DND-41 (cell line): ENCODE results near the gene SULF2.

Experiments
- ATAC-seq: fragments of 200-7000 bp; cut with Tn5 transposase; 3 replicates; pipeline ENCODE4 v1.9.1; 2021; ENCODE audit warnings: low read depth; ENCODE audit not compliant: insufficient read depth
- DNase-seq: peaks from one replicate; pipeline ENCODE4 v3.0.0-alpha.2; 2020
- H2AFZ ChIP-seq: 2 replicates; pipeline ENCODE4 v1.6.0; 2012; ENCODE audit warnings: low read depth, low read length
- H3K27ac ChIP-seq: 2 replicates; pipeline ENCODE4 v1.5.1; 2012; ENCODE audit warnings: low read length, inconsistent platforms
- H3K27me3 ChIP-seq: fragments of 200-600 bp; sonication (generic); 2 replicates; pipeline ENCODE4 v1.6.0; 2012; ENCODE audit warnings: low read length, mild to moderate bottlenecking, inconsistent platforms; ENCODE audit not compliant: insufficient read depth, poor library complexity
- H3K36me3 ChIP-seq: 2 replicates; pipeline ENCODE4 v1.5.1; 2012; ENCODE audit warnings: low read length, inconsistent platforms; ENCODE audit not compliant: insufficient read depth
- H3K4me1 ChIP-seq: 2 replicates; pipeline ENCODE4 v1.5.1; 2012; ENCODE audit warnings: mild to moderate bottlenecking, low read length; ENCODE audit not compliant: insufficient read depth
- H3K4me2 ChIP-seq: 2 replicates; pipeline ENCODE4 v1.6.0; 2012; ENCODE audit warnings: mild to moderate bottlenecking, moderate library complexity, low read length, inconsistent platforms; ENCODE audit not compliant: insufficient read depth
- H3K4me3 ChIP-seq, 2 experiments: fragments of 200-600 bp in 1 of 2; shearing (Covaris generic) in 1 of 2; 2 replicates each; pipeline ENCODE4 v1.5.1; 2012 to 2016; ENCODE audit warnings: inconsistent platforms in 2 of 2, low read length in 2 of 2, mild to moderate bottlenecking in 2 of 2, low read depth in 1 of 2, moderate library complexity in 1 of 2
- H3K79me2 ChIP-seq: 2 replicates; pipeline ENCODE4 v1.6.0; 2012; ENCODE audit warnings: low read length, inconsistent platforms; ENCODE audit not compliant: insufficient read depth
- H3K9ac ChIP-seq: 2 replicates; pipeline ENCODE4 v1.6.0; 2012; ENCODE audit warnings: low read depth, mild to moderate bottlenecking, inconsistent platforms, low read length, moderate library complexity
- H3K9me3 ChIP-seq: 2 replicates; pipeline ENCODE4 v1.5.1; 2012; ENCODE audit warnings: low read length, moderate library complexity, mild to moderate bottlenecking, inconsistent platforms; ENCODE audit not compliant: insufficient read depth, severe bottlenecking
- H4K20me1 ChIP-seq: 2 replicates; pipeline ENCODE4 v1.6.0; 2012; ENCODE audit warnings: low read length; ENCODE audit not compliant: insufficient read depth
- CTCF ChIP-seq: IDR thresholded peaks from 2 replicates; pipeline ENCODE4 v1.5.1; 2012; ENCODE audit warnings: borderline replicate concordance, low read length, moderate library complexity, mild to moderate bottlenecking; ENCODE audit not compliant: poor library complexity, severe bottlenecking; ENCODE audit errors: extremely low read depth
- EZH2 ChIP-seq: IDR thresholded peaks from 3 replicates; pipeline ENCODE4 v1.6.1; 2012; ENCODE audit warnings: borderline replicate concordance, low read depth, mild to moderate bottlenecking, moderate library complexity, low read length, inconsistent platforms; ENCODE audit not compliant: severe bottlenecking

The SULF2 gene

DNA sequence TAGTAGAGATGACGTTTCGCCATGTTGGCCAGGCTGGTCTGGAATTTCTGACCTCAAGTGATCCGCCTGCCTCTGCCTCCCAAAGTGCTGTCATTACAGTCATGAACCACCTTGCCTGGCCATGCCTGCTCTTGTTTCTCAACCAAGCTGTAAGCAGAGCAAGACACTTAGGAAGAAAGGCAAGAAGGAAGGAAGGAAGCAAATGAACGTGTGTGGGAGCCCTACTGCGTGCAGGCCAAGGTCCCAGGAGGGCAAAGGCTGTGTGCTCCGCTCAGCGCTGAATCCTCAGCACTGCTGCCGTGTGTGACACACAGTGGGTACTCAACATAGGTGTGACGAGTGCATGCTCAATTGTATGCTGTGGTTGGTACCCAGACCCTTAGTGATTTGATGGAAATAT is 47.4 kb downstream of the SULF2 start:
- TF ChIP-seq EZH2 (no peak), CTCF (no peak)
- DNase-seq (no peak), ATAC-seq (no peak)
- no peak overlapping the region for H3K27ac ChIP-seq
- H3K9me3 ChIP-seq, result no peaks in the 10 kb centered on the region
- no peak overlapping the region for H3K4me3 ChIP-seq
- H3K79me2 ChIP-seq, result no peaks in the 10 kb centered on the region
- H3K36me3 ChIP-seq, result no peaks in the 10 kb centered on the region
- H3K27me3 ChIP-seq, result no peaks in the 10 kb centered on the region
- H4K20me1 ChIP-seq, result 0 out of 2 replicates have a peak, but pooled peaks cover 3% of the 10 kb centered on the region
- H3K4me2 ChIP-seq, result no peak overlapping the region
- H3K9ac ChIP-seq, result no peak overlapping the region
- H3K4me1 ChIP-seq, result no peaks in the 10 kb centered on the region
- no peak overlapping the region for H2AFZ ChIP-seq

- H4K20me1 ChIP-seq, result 0 out of 2 replicates have a peak, but pooled peaks cover 3% of the 10 kb centered on the region
- H3K4me3 ChIP-seq, result no peak overlapping the region
These were observed 48.6 kb downstream of the SULF2 start for GRCh38 chr20:47736570-47737152.

GRCh38 chr20:47735412-47736400 is 49.6 kb downstream of the SULF2 start:
- no peak for TF ChIP-seq EZH2
- no peak for TF ChIP-seq CTCF
- no peak overlapping the region for H3K27ac ChIP-seq
- no peak for ATAC-seq
- H3K4me1 ChIP-seq, result no peaks in the 10 kb centered on the region
- H3K4me3 ChIP-seq, result no peak overlapping the region
- no peak overlapping the region for H2AFZ ChIP-seq
- no peak overlapping the region for H3K9ac ChIP-seq
- no peaks in the 10 kb centered on the region for H3K79me2 ChIP-seq
- H3K4me2 ChIP-seq, result no peak overlapping the region
- H3K27me3 ChIP-seq, result no peaks in the 10 kb centered on the region
- DNase-seq, result no peak
- H4K20me1 ChIP-seq, result 0 out of 2 replicates have a peak, but pooled peaks cover 3% of the 10 kb centered on the region
- H3K36me3 ChIP-seq, result no peaks in the 10 kb centered on the region
- no peaks in the 10 kb centered on the region for H3K9me3 ChIP-seq

More at GRCh38 chr20:47736570-47737152, 48.6 kb downstream of the SULF2 start:
- ATAC-seq, result no peak
- Histone ChIP-seq H2AFZ (no peak overlapping the region), H3K79me2 (no peaks in the 10 kb centered on the region), H3K27me3 (no peaks in the 10 kb centered on the region), H3K9ac (no peak overlapping the region), H3K36me3 (no peaks in the 10 kb centered on the region), H3K27ac (no peak overlapping the region), H3K9me3 (no peaks in the 10 kb centered on the region), H3K4me1 (no peaks in the 10 kb centered on the region), H3K4me2 (no peak overlapping the region)
- TF ChIP-seq EZH2 (no peak), CTCF (no peak)
- no peak for DNase-seq
